C4-2B (cell line): Measurements from ENCODE around the gene ITLN2.

Source experiments
- H3K27ac ChIP-seq: fragments of 450-650 bp; 2 replicates; pipeline ENCODE4 v1.5.1; 2017
- CTCF ChIP-seq: fragments of 450-650 bp; conservative IDR thresholded peaks from 2 replicates; pipeline ENCODE4 v1.5.1; 2017; ENCODE audit warnings: mild to moderate bottlenecking
- ZFX ChIP-seq: fragments of 450-650 bp; IDR thresholded peaks from 2 replicates; pipeline ENCODE4 v1.6.1; 2017

ITLN2 gene

GRCh38 chr1:160954158-160955104 lies at the start of gene ITLN2:
Gene ITLN2 (minus strand): TSS chr1:160954809. CDS start chr1:160954741, 68 bp downstream.
- TF ChIP-seq ZFX (no peak), CTCF (peak; percentile 86)
- no peak within 1 kb of the TSS for H3K27ac ChIP-seq

- TF ChIP-seq ZFX (no peak), CTCF (no peak)
- H3K27ac ChIP-seq: no peak overlapping the region
Observed at GRCh38 chr1:161001525-161001924, 46.9 kb upstream of the ITLN2 start.

DNA sequence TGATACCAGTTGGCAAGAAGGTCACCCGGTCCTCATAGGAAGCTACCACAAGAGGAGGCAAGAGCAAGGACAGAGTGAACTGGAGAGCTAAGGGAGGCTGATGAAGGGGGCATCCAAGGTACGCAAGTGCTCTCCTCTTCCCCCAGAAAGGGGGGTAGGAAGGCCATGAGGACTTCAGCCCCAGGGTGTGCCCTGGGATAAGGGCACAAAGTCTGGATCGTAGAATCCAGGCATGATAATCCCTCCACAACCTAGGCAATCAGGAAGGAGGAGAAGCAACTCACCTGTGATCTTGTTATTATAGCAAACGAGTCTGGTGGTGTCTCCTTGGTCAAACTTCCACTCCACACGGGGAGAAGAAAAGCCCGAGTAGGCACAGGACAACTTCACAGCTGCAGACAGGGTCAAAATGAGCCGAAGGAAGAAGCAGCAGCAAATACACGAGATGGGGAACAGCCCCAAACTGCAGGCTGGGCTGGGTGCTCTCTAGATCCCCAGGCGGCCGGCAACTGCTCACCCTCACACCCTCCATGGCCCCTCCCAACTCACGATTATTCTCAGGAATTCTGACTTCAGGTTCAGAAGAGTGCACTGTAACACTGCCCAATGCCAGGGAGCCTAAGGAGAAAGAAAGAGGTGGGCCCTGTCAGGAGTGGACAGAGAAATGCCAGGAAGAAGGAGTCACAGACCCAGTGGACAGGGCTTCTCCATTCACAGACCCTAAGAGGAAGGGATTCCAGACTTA lies 46.3 kb upstream of the ITLN2 start:
- H3K27ac ChIP-seq: no peak overlapping the region
- TF ChIP-seq CTCF (no peak), ZFX (no peak)

DNA sequence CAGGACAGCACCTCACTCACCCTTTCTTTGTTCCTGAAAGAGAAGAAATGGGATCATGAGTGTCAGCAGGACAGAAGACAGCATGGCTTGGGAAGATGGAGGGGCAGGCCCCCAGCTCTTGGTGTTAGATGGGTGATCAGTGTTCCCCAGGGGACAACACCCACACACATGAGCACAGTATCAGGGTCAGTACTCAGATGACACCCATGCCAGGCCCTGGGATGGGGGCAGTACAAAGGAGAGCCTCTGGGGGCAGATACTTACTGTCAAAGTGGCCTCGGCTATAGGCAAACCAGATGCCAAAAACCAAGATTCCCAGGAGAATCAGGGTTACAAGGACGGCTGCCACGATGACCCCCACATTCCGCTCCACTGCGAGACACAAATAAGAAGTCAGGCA lies 44.8 kb upstream of the ITLN2 start:
- no peak overlapping the region for H3K27ac ChIP-seq
- TF ChIP-seq CTCF (no peak), ZFX (no peak)

DNA sequence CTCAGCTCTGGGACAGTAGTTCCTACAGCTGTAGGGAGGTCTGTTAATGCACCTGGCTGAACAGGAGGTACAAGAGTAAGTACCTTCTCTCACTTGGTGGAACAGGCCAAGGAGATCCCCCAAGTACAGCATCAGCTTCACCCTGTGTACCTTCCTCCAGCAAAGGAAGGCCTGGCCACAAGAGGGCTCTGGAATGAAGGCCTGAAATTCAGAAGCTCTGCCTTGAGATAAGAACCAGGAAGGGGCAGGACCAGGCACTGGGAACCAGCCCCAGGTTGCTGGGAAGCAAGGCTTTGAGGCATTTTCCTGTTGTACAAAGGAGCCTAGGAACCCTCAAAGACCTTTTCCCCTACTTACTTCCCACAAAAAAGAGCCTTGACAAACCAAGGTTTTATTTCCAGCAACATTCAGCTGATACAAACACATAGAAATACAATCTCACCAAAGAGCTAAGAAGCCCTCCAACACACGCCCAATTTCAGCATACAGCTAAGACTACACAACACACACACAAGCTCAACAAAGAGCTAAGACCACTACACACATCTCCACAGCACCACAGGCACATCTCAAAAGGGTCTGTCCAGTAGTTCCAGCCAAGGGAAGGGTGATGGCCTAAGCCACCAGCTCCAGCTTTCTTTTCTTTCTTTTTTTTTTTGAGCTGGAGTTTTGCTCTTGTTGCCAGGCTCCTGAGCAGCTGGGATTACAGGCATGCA lies 42.9 kb upstream of the ITLN2 start:
- H3K27ac ChIP-seq: no peak overlapping the region
- TF ChIP-seq ZFX: no peak
- no peak; the same call in 1 of the 2 replicates for TF ChIP-seq CTCF

GRCh38 chr1:160996178-160996577 lies 41.6 kb upstream of the ITLN2 start:
- H3K27ac ChIP-seq: no peak overlapping the region
- TF ChIP-seq CTCF (no peak), ZFX (no peak)
